WTC11 (cell line): Measurements from ENCODE around the gene SCUBE1. TPM values are rescaled to one million over a fixed set of nuclear protein-coding genes. Genes with fewer than 3 reads are reported as not detected.

Experiments
- ATAC-seq: fragments of 200-7000 bp; cut with Tn5 transposase; 2 replicates; pipeline ENCODE4 v1.10.0; 2021; ENCODE audit warnings: mild to moderate bottlenecking, moderate library complexity
- CTCF ChIA-PET: fragments of 300-600 bp; sonication (Branson Sonifier 250); formaldehyde crosslinking; loops from one replicate; lab custom pipeline; 2021; ENCODE audit warnings: antibody characterized with exemption; lab: Charles Lee
- POLR2A ChIA-PET: fragments of 350-600 bp; sonication (Branson Sonifier 250); formaldehyde crosslinking; loops from one replicate; lab custom pipeline; 2021; ENCODE audit warnings: antibody characterized with exemption; lab: Charles Lee
- DNase-seq: peaks from one replicate; pipeline ENCODE4 v3.0.0; 2021; ENCODE audit warnings: low spot score
- H3K27ac Mint-ChIP-seq: 2 replicates; pipeline ENCODE4 v1.8.0; 2021; ENCODE audit warnings: mixed read lengths
- H3K27me3 Mint-ChIP-seq: 2 replicates; pipeline ENCODE4 v1.8.0; 2021; ENCODE audit warnings: low read depth, mild to moderate bottlenecking, moderate library complexity, mixed read lengths
- H3K36me3 Mint-ChIP-seq: 2 replicates; pipeline ENCODE4 v1.8.0; 2021; ENCODE audit warnings: mixed read lengths
- H3K4me1 Mint-ChIP-seq: 2 replicates; pipeline ENCODE4 v1.8.0; 2022; ENCODE audit warnings: mixed read lengths
- H3K4me3 Mint-ChIP-seq: 2 replicates; pipeline ENCODE4 v1.8.0; 2021; ENCODE audit warnings: mild to moderate bottlenecking, moderate library complexity, mixed read lengths
- H3K9me3 Mint-ChIP-seq: 2 replicates; pipeline ENCODE4 v1.8.0; 2021; ENCODE audit warnings: mixed read lengths
- ATF2 ChIP-seq: sonication (generic); formaldehyde crosslinking; IDR thresholded peaks from 2 replicates; pipeline ENCODE4 v1.8.1; 2022; ENCODE audit warnings: low read depth, missing genetic modification reagents, borderline replicate concordance
- FOXP1 ChIP-seq: sonication (generic); formaldehyde crosslinking; IDR thresholded peaks from 2 replicates; pipeline ENCODE4 v1.8.0; 2022; ENCODE audit warnings: missing genetic modification reagents, mild to moderate bottlenecking, moderate library complexity, borderline replicate concordance
- GTF2I ChIP-seq: fragments of 250-450 bp; sonication (Bioruptor Pico); conservative IDR thresholded peaks from 2 replicates; pipeline ENCODE4 v1.4.0; 2021; ENCODE audit warnings: mild to moderate bottlenecking
- HMGA2 ChIP-seq: fragments of 250-450 bp; sonication (Bioruptor Pico); IDR thresholded peaks from 2 replicates; pipeline ENCODE4 v1.4.0; 2021; ENCODE audit warnings: mild to moderate bottlenecking, moderate library complexity
- JUN ChIP-seq: sonication (generic); formaldehyde crosslinking; IDR thresholded peaks from 2 replicates; pipeline ENCODE4 v1.8.0; 2023; ENCODE audit warnings: mild to moderate bottlenecking, missing genetic modification reagents
- OVOL2 ChIP-seq: fragments of 250-450 bp; sonication (Bioruptor Pico); IDR thresholded peaks from 2 replicates; pipeline ENCODE4 v1.9.0; 2021; ENCODE audit warnings: mild to moderate bottlenecking, borderline replicate concordance
- ZNF138 ChIP-seq: sonication (generic); formaldehyde crosslinking; conservative IDR thresholded peaks from 2 replicates; pipeline ENCODE4 v1.8.1; 2022; ENCODE audit warnings: mild to moderate bottlenecking, moderate library complexity, missing genetic modification reagents
- ZNF263 ChIP-seq: sonication (generic); formaldehyde crosslinking; IDR thresholded peaks from 2 replicates; pipeline ENCODE4 v1.8.1; 2022; ENCODE audit warnings: low read depth, mild to moderate bottlenecking, moderate library complexity, missing genetic modification reagents
- ZNF423 ChIP-seq: fragments of 250-450 bp; sonication (Bioruptor Pico); IDR thresholded peaks from 2 replicates; pipeline ENCODE4 v2.1.2; 2022; ENCODE audit warnings: mild to moderate bottlenecking, moderate library complexity
- ZSCAN18 ChIP-seq: fragments of 250-450 bp; sonication (Bioruptor Pico); IDR thresholded peaks from 2 replicates; pipeline ENCODE4 v2.1.2; 2022; ENCODE audit warnings: mild to moderate bottlenecking, moderate library complexity
- total RNA-seq: library from RNA; stranded (reverse); gene quantifications from 3 replicates; pipeline ENCODE4 v1.2.3, GENCODE V29; 2021
- TF ChIP-seq, protein P1 (sequence below): sonication (generic); formaldehyde crosslinking; IDR thresholded peaks from 2 replicates; pipeline ENCODE4 v1.8.1; 2023; ENCODE audit warnings: mild to moderate bottlenecking, missing genetic modification reagents
- TF ChIP-seq, protein P2 (sequence below): fragments of 250-450 bp; sonication (Bioruptor Pico); IDR thresholded peaks from 2 replicates; pipeline ENCODE4 v1.9.0; 2021; ENCODE audit warnings: mild to moderate bottlenecking, borderline replicate concordance
- TF ChIP-seq, protein P3 (sequence below): sonication (generic); formaldehyde crosslinking; IDR thresholded peaks from 2 replicates; pipeline ENCODE4 v1.8.0; 2023; ENCODE audit warnings: missing genetic modification reagents, mild to moderate bottlenecking, borderline replicate concordance

SCUBE1 gene
- total RNA-seq, 1 experiment from 2014 or later = 6.9 TPM

DNA sequence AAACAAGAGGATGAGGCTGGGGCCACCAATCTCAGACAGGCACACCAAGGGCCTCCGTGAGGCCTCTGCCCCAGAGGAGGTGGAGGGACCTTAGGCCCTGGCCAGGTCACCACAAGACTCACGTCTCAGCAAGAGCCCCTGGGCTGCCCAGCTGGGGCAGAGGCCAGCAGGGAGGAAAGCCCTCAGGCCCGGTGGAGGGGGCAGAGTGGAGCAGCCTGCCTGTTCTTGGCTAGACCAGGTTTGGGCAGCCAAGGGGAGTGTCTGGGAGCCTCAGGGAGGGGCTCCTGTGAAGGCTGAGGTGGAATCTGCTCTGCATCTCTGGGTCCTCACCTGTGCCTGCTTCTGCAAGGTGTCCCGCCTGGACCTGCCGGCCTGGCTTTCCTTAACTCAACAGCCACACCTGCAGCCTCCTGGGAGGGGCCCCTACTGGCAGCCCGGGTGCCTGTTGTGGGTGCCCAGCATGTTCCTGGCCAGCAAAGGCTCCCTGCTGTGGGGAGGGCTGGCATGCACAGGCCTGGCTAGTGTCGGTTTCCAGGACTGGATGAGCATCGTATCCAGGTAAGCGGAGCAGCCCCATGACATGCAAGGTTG lies 168.1 kb downstream of the SCUBE1 start:
- Mint-ChIP-seq H3K4me3 (no peak overlapping the region), H3K4me1 (no peaks in the 10 kb centered on the region), H3K9me3 (no peaks in the 10 kb centered on the region), H3K36me3 (peaks cover 57% of the 10 kb centered on the region), H3K27me3 (no peaks in the 10 kb centered on the region)
- no peak for DNase-seq
- no peak for ATAC-seq
- POLR2A ChIA-PET = interaction anchor here (0.6 kb wide), 1 partner anchor 211 kb away, joined by 4 read pairs; no protein-coding TSS in a partner anchor
- TF ChIP-seq, protein P1, sequence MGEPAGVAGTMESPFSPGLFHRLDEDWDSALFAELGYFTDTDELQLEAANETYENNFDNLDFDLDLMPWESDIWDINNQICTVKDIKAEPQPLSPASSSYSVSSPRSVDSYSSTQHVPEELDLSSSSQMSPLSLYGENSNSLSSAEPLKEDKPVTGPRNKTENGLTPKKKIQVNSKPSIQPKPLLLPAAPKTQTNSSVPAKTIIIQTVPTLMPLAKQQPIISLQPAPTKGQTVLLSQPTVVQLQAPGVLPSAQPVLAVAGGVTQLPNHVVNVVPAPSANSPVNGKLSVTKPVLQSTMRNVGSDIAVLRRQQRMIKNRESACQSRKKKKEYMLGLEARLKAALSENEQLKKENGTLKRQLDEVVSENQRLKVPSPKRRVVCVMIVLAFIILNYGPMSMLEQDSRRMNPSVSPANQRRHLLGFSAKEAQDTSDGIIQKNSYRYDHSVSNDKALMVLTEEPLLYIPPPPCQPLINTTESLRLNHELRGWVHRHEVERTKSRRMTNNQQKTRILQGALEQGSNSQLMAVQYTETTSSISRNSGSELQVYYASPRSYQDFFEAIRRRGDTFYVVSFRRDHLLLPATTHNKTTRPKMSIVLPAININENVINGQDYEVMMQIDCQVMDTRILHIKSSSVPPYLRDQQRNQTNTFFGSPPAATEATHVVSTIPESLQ (CRISPR knock-in tag) = no peak
- 0 out of 2 replicates have a peak, but pooled peaks have one; percentile 8 for TF ChIP-seq ZNF423
- TF ChIP-seq, all 79 proteins: peak for 1
- CTCF ChIA-PET = interaction anchor here (1.7 kb wide), 1 partner anchor 56 kb away, joined by 4 read pairs; no protein-coding TSS in a partner anchor
- no peak overlapping the region for H3K27ac Mint-ChIP-seq

- Mint-ChIP-seq H3K27me3 (no peaks in the 10 kb centered on the region), H3K36me3 (peaks cover 55% of the 10 kb centered on the region), H3K4me3 (no peak overlapping the region), H3K9me3 (no peaks in the 10 kb centered on the region), H3K4me1 (no peaks in the 10 kb centered on the region), H3K27ac (no peak overlapping the region)
- CTCF ChIA-PET = interaction anchor here (1.3 kb wide), 1 partner anchor 14 kb away, joined by 3 read pairs; no protein-coding TSS in a partner anchor
- DNase-seq = no peak
- no peak for TF ChIP-seq FOXP1
- TF ChIP-seq OVOL2 = no peak
- no peak for TF ChIP-seq HMGA2 (CRISPR knock-in tag)
- no peak for ATAC-seq
- POLR2A ChIA-PET = interaction anchor here (0.6 kb wide), 1 partner anchor 24 kb away, joined by 3 read pairs; no protein-coding TSS in a partner anchor
These were observed 169.0 kb downstream of the SCUBE1 start for GRCh38 chr22:43173976-43174720.

- ChIA-PET POLR2A (no interaction called here), CTCF (interaction anchor here (1.3 kb wide), 1 partner anchor 14 kb away, joined by 3 read pairs; no protein-coding TSS in a partner anchor)
- no peaks in the 10 kb centered on the region for H3K4me1 Mint-ChIP-seq
These were observed 169.6 kb downstream of the SCUBE1 start for GRCh38 chr22:43173566-43173965.

DNA sequence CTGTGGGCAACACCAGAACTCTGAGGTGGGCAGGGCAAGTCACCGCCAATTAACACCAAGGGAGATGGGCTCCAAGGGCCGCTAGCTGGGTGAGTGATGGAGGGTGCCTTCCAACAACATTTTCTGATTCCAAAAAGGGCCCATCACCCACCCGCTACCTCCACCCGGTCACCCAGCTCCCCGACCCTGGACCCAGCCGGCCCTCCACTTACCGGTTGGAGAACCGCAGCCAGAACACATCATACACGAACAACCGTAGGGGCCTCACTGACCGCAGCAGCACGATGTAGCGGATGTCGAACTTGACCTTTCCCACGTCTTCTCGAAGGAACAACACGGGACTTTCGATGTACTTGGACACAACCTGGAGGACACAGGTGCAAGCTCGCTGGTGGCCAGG lies 171.0 kb downstream of the SCUBE1 start:
- no peak overlapping the region for H3K4me3 Mint-ChIP-seq
- CTCF ChIA-PET = interaction anchor here (0.7 kb wide), 1 partner anchor 773 kb away, joined by 3 read pairs; no protein-coding TSS in a partner anchor
- no peaks in the 10 kb centered on the region for H3K4me1 Mint-ChIP-seq
- no peak for ATAC-seq
- POLR2A ChIA-PET = no interaction called here
- no peaks in the 10 kb centered on the region for H3K9me3 Mint-ChIP-seq
- H3K27ac Mint-ChIP-seq = no peak overlapping the region
- no peak for DNase-seq
- H3K36me3 Mint-ChIP-seq = peaks cover 48% of the 10 kb centered on the region
- H3K27me3 Mint-ChIP-seq = no peaks in the 10 kb centered on the region
- TF ChIP-seq, protein P2, sequence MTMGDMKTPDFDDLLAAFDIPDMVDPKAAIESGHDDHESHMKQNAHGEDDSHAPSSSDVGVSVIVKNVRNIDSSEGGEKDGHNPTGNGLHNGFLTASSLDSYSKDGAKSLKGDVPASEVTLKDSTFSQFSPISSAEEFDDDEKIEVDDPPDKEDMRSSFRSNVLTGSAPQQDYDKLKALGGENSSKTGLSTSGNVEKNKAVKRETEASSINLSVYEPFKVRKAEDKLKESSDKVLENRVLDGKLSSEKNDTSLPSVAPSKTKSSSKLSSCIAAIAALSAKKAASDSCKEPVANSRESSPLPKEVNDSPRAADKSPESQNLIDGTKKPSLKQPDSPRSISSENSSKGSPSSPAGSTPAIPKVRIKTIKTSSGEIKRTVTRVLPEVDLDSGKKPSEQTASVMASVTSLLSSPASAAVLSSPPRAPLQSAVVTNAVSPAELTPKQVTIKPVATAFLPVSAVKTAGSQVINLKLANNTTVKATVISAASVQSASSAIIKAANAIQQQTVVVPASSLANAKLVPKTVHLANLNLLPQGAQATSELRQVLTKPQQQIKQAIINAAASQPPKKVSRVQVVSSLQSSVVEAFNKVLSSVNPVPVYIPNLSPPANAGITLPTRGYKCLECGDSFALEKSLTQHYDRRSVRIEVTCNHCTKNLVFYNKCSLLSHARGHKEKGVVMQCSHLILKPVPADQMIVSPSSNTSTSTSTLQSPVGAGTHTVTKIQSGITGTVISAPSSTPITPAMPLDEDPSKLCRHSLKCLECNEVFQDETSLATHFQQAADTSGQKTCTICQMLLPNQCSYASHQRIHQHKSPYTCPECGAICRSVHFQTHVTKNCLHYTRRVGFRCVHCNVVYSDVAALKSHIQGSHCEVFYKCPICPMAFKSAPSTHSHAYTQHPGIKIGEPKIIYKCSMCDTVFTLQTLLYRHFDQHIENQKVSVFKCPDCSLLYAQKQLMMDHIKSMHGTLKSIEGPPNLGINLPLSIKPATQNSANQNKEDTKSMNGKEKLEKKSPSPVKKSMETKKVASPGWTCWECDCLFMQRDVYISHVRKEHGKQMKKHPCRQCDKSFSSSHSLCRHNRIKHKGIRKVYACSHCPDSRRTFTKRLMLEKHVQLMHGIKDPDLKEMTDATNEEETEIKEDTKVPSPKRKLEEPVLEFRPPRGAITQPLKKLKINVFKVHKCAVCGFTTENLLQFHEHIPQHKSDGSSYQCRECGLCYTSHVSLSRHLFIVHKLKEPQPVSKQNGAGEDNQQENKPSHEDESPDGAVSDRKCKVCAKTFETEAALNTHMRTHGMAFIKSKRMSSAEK (CRISPR knock-in tag) = no peak
- TF ChIP-seq ZNF263 (CRISPR knock-in tag) = no peak
- TF ChIP-seq, protein P3, sequence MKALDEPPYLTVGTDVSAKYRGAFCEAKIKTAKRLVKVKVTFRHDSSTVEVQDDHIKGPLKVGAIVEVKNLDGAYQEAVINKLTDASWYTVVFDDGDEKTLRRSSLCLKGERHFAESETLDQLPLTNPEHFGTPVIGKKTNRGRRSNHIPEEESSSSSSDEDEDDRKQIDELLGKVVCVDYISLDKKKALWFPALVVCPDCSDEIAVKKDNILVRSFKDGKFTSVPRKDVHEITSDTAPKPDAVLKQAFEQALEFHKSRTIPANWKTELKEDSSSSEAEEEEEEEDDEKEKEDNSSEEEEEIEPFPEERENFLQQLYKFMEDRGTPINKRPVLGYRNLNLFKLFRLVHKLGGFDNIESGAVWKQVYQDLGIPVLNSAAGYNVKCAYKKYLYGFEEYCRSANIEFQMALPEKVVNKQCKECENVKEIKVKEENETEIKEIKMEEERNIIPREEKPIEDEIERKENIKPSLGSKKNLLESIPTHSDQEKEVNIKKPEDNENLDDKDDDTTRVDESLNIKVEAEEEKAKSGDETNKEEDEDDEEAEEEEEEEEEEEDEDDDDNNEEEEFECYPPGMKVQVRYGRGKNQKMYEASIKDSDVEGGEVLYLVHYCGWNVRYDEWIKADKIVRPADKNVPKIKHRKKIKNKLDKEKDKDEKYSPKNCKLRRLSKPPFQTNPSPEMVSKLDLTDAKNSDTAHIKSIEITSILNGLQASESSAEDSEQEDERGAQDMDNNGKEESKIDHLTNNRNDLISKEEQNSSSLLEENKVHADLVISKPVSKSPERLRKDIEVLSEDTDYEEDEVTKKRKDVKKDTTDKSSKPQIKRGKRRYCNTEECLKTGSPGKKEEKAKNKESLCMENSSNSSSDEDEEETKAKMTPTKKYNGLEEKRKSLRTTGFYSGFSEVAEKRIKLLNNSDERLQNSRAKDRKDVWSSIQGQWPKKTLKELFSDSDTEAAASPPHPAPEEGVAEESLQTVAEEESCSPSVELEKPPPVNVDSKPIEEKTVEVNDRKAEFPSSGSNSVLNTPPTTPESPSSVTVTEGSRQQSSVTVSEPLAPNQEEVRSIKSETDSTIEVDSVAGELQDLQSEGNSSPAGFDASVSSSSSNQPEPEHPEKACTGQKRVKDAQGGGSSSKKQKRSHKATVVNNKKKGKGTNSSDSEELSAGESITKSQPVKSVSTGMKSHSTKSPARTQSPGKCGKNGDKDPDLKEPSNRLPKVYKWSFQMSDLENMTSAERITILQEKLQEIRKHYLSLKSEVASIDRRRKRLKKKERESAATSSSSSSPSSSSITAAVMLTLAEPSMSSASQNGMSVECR (CRISPR knock-in tag) = no peak
- TF ChIP-seq JUN = no peak
- TF ChIP-seq ATF2 (CRISPR knock-in tag) = no peak
- no peak for TF ChIP-seq ZSCAN18 (CRISPR knock-in tag)
- TF ChIP-seq ZNF138 = no peak

More at GRCh38 chr22:43173566-43173965, 169.6 kb downstream of the SCUBE1 start:
- TF ChIP-seq GTF2I = no peak
- TF ChIP-seq, all 79 proteins: peak for 0
- no peak overlapping the region for H3K4me3 Mint-ChIP-seq
- no peak overlapping the region for H3K27ac Mint-ChIP-seq
- peaks cover 49% of the 10 kb centered on the region for H3K36me3 Mint-ChIP-seq
- no peaks in the 10 kb centered on the region for H3K27me3 Mint-ChIP-seq
- no peaks in the 10 kb centered on the region for H3K9me3 Mint-ChIP-seq
- no peak for ATAC-seq
- DNase-seq = no peak
